Caco-2 (cell line): ENCODE measurements around the gene GPS2. TPM values are rescaled to one million over a fixed set of nuclear protein-coding genes. Genes with fewer than 3 reads are reported as not detected.

Source experiments
- BruUV-seq: library from RNA; stranded (reverse); fragments of 400-500 nt; replicated peaks from 2 replicates; lab custom pipeline; 2021; lab: Mats Ljungman, UMichigan
- CTCF ChIA-PET: fragments of 300-600 bp; sonication (Branson Sonifier 250); formaldehyde crosslinking; loops from one replicate; lab custom pipeline; 2022; ENCODE audit warnings: antibody characterized with exemption; lab: Charles Lee
- POLR2A ChIA-PET: fragments of 300-600 bp; sonication (Branson Sonifier 250); formaldehyde crosslinking; loops from one replicate; lab custom pipeline; 2022; ENCODE audit warnings: antibody characterized with exemption; lab: Charles Lee
- DNase-seq, 2 experiments: peaks; one replicate each; pipeline versions ENCODE4 v3.0.0 to v3.0.0-alpha.2; 2020 to 2022
- H3K27me3 ChIP-seq: replicated peaks from 2 replicates; pipeline ENCODE4 v1.6.0; 2011; ENCODE audit warnings: low read length; ENCODE audit not compliant: control insufficient read depth, insufficient read depth
- H3K36me3 ChIP-seq: 2 replicates; pipeline ENCODE4 v1.5.1; 2011; ENCODE audit warnings: low read length; ENCODE audit not compliant: control insufficient read depth, insufficient read depth
- H3K4me1 ChIP-seq: fragments of 250-450 bp; sonication (Bioruptor Pico); 2 replicates; pipeline ENCODE4 v1.5.1; 2020; ENCODE audit warnings: mild to moderate bottlenecking
- H3K4me3 ChIP-seq: 2 replicates; pipeline ENCODE4 v1.5.1; 2011; ENCODE audit warnings: low read depth, mild to moderate bottlenecking, control low read depth, low read length
- H3K9me3 ChIP-seq: fragments of 250-450 bp; sonication (Bioruptor Pico); 2 replicates; pipeline ENCODE4 v1.5.1; 2020; ENCODE audit warnings: mild to moderate bottlenecking, moderate library complexity
- H3K27ac Mint-ChIP-seq: one replicate; pipeline ENCODE4 v1.8.0; 2022; ENCODE audit warnings: mixed read lengths; ENCODE audit not compliant: unreplicated experiment
- H3K27me3 Mint-ChIP-seq: one replicate; pipeline ENCODE4 v1.8.0; 2022; ENCODE audit warnings: mixed read lengths; ENCODE audit not compliant: insufficient read depth, unreplicated experiment
- H3K36me3 Mint-ChIP-seq: one replicate; pipeline ENCODE4 v1.8.0; 2022; ENCODE audit warnings: mild to moderate bottlenecking, mixed read lengths; ENCODE audit not compliant: insufficient read depth, unreplicated experiment
- H3K4me1 Mint-ChIP-seq: one replicate; pipeline ENCODE4 v1.8.0; 2022; ENCODE audit warnings: low read depth, mixed read lengths; ENCODE audit not compliant: unreplicated experiment
- H3K4me3 Mint-ChIP-seq: one replicate; pipeline ENCODE4 v1.8.0; 2022; ENCODE audit warnings: mild to moderate bottlenecking, moderate library complexity, mixed read lengths; ENCODE audit not compliant: unreplicated experiment
- H3K9me3 Mint-ChIP-seq: one replicate; pipeline ENCODE4 v1.8.0; 2022; ENCODE audit warnings: mixed read lengths; ENCODE audit not compliant: unreplicated experiment
- intact Hi-C: fragments of 100-400 bp; cut with micrococcal nuclease; formaldehyde crosslinking; loops from one replicate; pipeline ENCODE4 v1.10.0; 2022; ENCODE audit not compliant: unreplicated experiment
- total RNA-seq: library from RNA; stranded (reverse); gene quantifications from 2 replicates; pipeline ENCODE4 v1.2.3, GENCODE V29; 2022
- TF ChIP-seq, protein P1 (sequence below), 2 experiments: fragments of 200-600 bp in 1 of 2; IDR thresholded peaks; 1 replicate in 1 of 2; 2 replicates in 1 of 2; pipeline versions ENCODE4 v1.5.1 to v1.8.0; 2011 to 2022; ENCODE audit warnings: antibody characterized with exemption in 1 of 2, control low read depth in 1 of 2, inconsistent platforms in 1 of 2, low read depth in 1 of 2, low read length in 1 of 2, mild to moderate bottlenecking in 1 of 2, moderate library complexity in 1 of 2; ENCODE audit not compliant: insufficient read depth in 1 of 2, severe bottlenecking in 1 of 2, unreplicated experiment in 1 of 2

GPS2 gene
- total RNA-seq, 1 experiment from 2014 or later: 39.2 TPM

DNA sequence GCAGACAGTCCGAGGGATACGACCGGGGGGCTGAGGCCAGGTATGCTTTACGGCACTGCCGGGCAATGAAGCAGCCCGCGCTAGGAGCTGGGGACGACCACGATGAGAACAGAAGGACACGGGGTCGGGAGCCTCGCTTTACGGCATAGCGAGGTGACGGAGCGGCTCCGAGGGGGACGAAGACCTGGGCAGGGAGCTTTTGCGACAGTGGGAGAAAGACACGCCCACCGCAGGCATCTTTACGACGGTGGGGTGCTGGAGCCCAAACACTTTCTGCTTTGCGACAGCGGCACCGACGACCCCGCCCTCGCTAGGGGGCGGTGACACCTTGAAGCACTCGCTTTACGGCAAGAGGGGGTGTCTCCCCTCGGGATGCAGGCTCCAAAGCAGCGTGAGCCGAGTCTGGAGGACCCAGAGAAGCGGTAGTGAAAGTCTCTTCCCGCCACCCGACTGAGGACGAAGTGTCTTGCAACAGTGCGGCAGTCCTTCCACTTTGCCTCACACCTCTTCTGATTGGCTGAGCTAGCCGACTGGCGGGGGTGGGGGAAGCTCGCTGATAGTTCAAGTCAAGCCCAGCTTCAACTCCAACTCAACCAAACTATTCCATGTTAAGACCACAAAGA, 14.3 kb upstream of the GPS2 start:
- no peaks in the 10 kb centered on the region for H3K27me3 Mint-ChIP-seq
- POLR2A ChIA-PET: interaction anchor here (0.5 to 1.0 kb wide), 14 partner anchors 14 to 359 kb away, joined by 3 to 7 read pairs (median 4); partner anchors contain the start of genes ACADVL, DLG4, GPS2 and PLSCR3
- H3K4me3 ChIP-seq: peak overlapping the region; percentile 89
- 0 out of 2 replicates have a peak, but pooled peaks cover 4% of the 10 kb centered on the region for H3K4me1 ChIP-seq
- BruUV-seq: no TSS peak
- H3K36me3 Mint-ChIP-seq: peaks cover 11% of the 10 kb centered on the region
- no peaks in the 10 kb centered on the region; the same call in 1 of the 2 replicates for H3K36me3 ChIP-seq
- H3K9me3 Mint-ChIP-seq: no peaks in the 10 kb centered on the region
- peaks cover 10% of the 10 kb centered on the region for H3K4me1 Mint-ChIP-seq
- intact Hi-C loops: loop anchor here (2.0 kb wide), 1 partner anchor 15 kb away; the partner anchor contains the start of gene GPS2
- H3K27me3 ChIP-seq: no peaks in the 10 kb centered on the region
- H3K27ac Mint-ChIP-seq: peak overlapping the region; percentile 48
- CTCF ChIA-PET: interaction anchor here (0.9 to 1.5 kb wide), 6 partner anchors 9 to 109 kb away, joined by 3 to 5 read pairs (median 3); partner anchors contain the start of gene TMEM256
- H3K9me3 ChIP-seq: no peaks in the 10 kb centered on the region
- peak; percentile 93 to 97 for DNase-seq
- TF ChIP-seq, protein P1, sequence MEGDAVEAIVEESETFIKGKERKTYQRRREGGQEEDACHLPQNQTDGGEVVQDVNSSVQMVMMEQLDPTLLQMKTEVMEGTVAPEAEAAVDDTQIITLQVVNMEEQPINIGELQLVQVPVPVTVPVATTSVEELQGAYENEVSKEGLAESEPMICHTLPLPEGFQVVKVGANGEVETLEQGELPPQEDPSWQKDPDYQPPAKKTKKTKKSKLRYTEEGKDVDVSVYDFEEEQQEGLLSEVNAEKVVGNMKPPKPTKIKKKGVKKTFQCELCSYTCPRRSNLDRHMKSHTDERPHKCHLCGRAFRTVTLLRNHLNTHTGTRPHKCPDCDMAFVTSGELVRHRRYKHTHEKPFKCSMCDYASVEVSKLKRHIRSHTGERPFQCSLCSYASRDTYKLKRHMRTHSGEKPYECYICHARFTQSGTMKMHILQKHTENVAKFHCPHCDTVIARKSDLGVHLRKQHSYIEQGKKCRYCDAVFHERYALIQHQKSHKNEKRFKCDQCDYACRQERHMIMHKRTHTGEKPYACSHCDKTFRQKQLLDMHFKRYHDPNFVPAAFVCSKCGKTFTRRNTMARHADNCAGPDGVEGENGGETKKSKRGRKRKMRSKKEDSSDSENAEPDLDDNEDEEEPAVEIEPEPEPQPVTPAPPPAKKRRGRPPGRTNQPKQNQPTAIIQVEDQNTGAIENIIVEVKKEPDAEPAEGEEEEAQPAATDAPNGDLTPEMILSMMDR (IDR thresholded peaks at IDR 0.05; ENCODE audit: insufficient read depth in 1 of 2, low read depth in 1 of 2, low read length in 1 of 2, severe bottlenecking in 1 of 2, unreplicated experiment in 1 of 2): no peak
- peak overlapping the region; percentile 76 for H3K4me3 Mint-ChIP-seq

DNA sequence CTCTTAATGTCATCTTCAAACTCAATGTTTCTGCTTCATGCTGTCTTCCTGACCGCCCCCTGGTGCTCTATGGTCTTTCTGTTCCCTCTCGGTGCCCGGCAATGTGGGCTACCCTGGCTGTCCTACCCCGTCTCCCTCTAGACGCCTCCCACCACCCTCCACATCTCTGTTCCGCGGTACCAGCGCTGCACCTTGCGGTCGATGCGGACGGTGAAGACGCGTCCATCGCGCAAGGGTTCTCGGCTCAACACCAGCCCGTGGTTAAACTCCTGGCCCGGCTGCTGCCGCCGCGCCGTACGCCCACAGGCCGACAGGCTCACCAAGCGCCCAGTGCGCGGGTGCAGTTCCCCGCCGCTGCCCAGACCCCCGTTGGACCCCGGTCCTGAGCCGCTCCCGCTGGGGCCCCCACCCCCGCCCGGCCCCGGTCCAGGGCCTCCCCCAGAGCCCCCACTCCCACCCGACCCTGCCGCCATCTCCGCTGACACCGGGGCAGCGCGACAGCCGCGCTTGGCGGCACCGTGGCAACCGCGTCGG, 13.7 kb upstream of the GPS2 start, which contains the start of gene NEURL4:
Gene NEURL4 (minus strand): TSS at position 496 of the 534 bp plus-strand sequence. CDS start 23 bp downstream, at position 473.
- Mint-ChIP-seq H3K4me3 (peak within 1 kb of the TSS; percentile 76), H3K36me3 (peaks cover 11% of the 10 kb centered on the region), H3K27me3 (no peaks in the 10 kb centered on the region), H3K4me1 (peaks cover 10% of the 10 kb centered on the region), H3K27ac (peak within 1 kb of the TSS; percentile 48), H3K9me3 (no peaks in the 10 kb centered on the region)
- Histone ChIP-seq H3K27me3 (no peaks in the 10 kb centered on the region), H3K9me3 (no peaks in the 10 kb centered on the region), H3K4me3 (peak within 1 kb of the TSS; percentile 89), H3K36me3 (no peaks in the 10 kb centered on the region; the same call in 1 of the 2 replicates), H3K4me1 (0 out of 2 replicates have a peak, but pooled peaks cover 4% of the 10 kb centered on the region)
- POLR2A ChIA-PET: interaction anchor here (0.6 to 1.0 kb wide), 6 partner anchors 15 to 360 kb away, joined by 3 to 7 read pairs (median 4); partner anchors contain the start of genes ACADVL, DLG4 and TMEM256
- no TSS peak for BruUV-seq
- CTCF ChIA-PET: interaction anchor here (1.0 to 1.5 kb wide), 3 partner anchors 15 to 108 kb away, joined by 3 to 4 read pairs (median 3); partner anchors contain the start of gene TMEM256
- no peak for DNase-seq
- intact Hi-C loops: loop anchor here (2.0 kb wide), 1 partner anchor 14 kb away; the partner anchor contains the start of gene GPS2
- TF ChIP-seq, protein P1 (IDR thresholded peaks at IDR 0.05; ENCODE audit: insufficient read depth in 1 of 2, low read depth in 1 of 2, low read length in 1 of 2, severe bottlenecking in 1 of 2, unreplicated experiment in 1 of 2): no peak

DNA sequence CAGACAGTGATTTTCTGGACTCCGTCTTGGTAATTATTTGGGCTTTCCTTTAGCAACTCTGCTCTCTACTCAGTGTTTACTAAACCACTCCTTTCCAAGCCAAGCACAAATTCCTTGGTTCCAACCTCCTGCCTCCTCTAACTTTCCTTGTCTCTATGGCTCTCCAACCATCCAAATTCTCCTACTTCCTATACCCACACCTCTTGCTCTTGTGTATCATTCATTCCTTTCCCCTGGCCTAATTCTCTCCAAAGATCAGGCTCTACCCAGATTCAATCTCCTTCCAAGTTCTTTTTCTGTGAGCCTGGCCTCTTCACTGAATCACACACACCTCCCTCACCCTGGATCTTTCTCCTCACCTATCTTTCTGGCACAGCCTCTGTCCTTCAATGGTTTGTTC, 12.8 kb upstream of the GPS2 start:
- Mint-ChIP-seq H3K27me3 (no peaks in the 10 kb centered on the region), H3K27ac (no peak overlapping the region), H3K36me3 (peaks cover 11% of the 10 kb centered on the region), H3K9me3 (no peaks in the 10 kb centered on the region), H3K4me3 (peak overlapping the region; percentile 76), H3K4me1 (peaks cover 10% of the 10 kb centered on the region)
- Histone ChIP-seq H3K9me3 (no peaks in the 10 kb centered on the region), H3K27me3 (no peaks in the 10 kb centered on the region), H3K36me3 (no peaks in the 10 kb centered on the region; the same call in 1 of the 2 replicates), H3K4me1 (0 out of 2 replicates have a peak, but pooled peaks cover 4% of the 10 kb centered on the region), H3K4me3 (peak overlapping the region; percentile 89; the same call in 1 of the 2 replicates)
- no TSS peak for BruUV-seq
- CTCF ChIA-PET: no interaction called here
- intact Hi-C loops: loop anchor here (2.0 kb wide), 1 partner anchor 13 kb away; the partner anchor contains the start of gene GPS2
- POLR2A ChIA-PET: no interaction called here
- TF ChIP-seq, protein P1 (IDR thresholded peaks at IDR 0.05; ENCODE audit: insufficient read depth in 1 of 2, low read depth in 1 of 2, low read length in 1 of 2, severe bottlenecking in 1 of 2, unreplicated experiment in 1 of 2): no peak
- DNase-seq: no peak
